HepG2 (cell line): ENCODE data around the gene FBXL13. TPM values are rescaled to one million over a fixed set of nuclear protein-coding genes. Genes with fewer than 3 reads are reported as not detected.
A peak's percentile ranks its signal among the peaks of the same experiment; 100 is the strongest.

ENCODE experiments used
- AHR ChIP-seq: IDR thresholded peaks from 2 replicates; pipeline ENCODE4 v1.6.1; 2018; ENCODE audit warnings: missing genetic modification reagents, missing compliant biosample characterization
- CBFB ChIP-seq: sonication (generic); formaldehyde crosslinking; IDR thresholded peaks from 2 replicates; pipeline ENCODE4 v1.4.0; 2020; ENCODE audit warnings: missing genetic modification reagents
- DPF2 ChIP-seq: sonication (generic); formaldehyde crosslinking; IDR thresholded peaks from 2 replicates; pipeline ENCODE4 v1.4.0; 2020; ENCODE audit warnings: mild to moderate bottlenecking, low read depth, missing genetic modification reagents, borderline replicate concordance
- ELF3 ChIP-seq: IDR thresholded peaks from 2 replicates; pipeline ENCODE4 v1.6.1; 2016; ENCODE audit warnings: missing genetic modification reagents, missing compliant biosample characterization
- EZH2 ChIP-seq: conservative IDR thresholded peaks from 2 replicates; pipeline ENCODE4 v1.6.1; 2012; ENCODE audit warnings: mild to moderate bottlenecking, low read depth, low read length, moderate library complexity
- FOXA1 ChIP-seq, 2 experiments: fragments of 450-650 bp in 1 of 2; sonication (generic) in 1 of 2; formaldehyde crosslinking in 1 of 2; IDR thresholded peaks; 2 replicates each; pipeline versions ENCODE4 v1.4.0 to v1.6.1; 2016 to 2020; ENCODE audit warnings: missing genetic modification reagents in 1 of 2
- JUN ChIP-seq: sonication (generic); formaldehyde crosslinking; IDR thresholded peaks from 2 replicates; pipeline ENCODE4 v1.4.0; 2020; ENCODE audit warnings: mild to moderate bottlenecking, missing genetic modification reagents
- KDM1A ChIP-seq: IDR thresholded peaks from 2 replicates; pipeline ENCODE4 v1.6.1; 2016; ENCODE audit warnings: missing compliant biosample characterization
- MYC ChIP-seq: sonication (generic); formaldehyde crosslinking; IDR thresholded peaks from 2 replicates; pipeline ENCODE4 v1.9.0; 2021; ENCODE audit warnings: missing genetic modification reagents, borderline replicate concordance
- NFRKB ChIP-seq: fragments of 450-650 bp; IDR thresholded peaks from 2 replicates; pipeline ENCODE4 v1.6.1; 2017
- ZC3H4 ChIP-seq: sonication (generic); formaldehyde crosslinking; IDR thresholded peaks from 2 replicates; pipeline ENCODE4 v1.4.0; 2020; ENCODE audit warnings: missing genetic modification reagents, borderline replicate concordance
- ZNF251 ChIP-seq: sonication (generic); formaldehyde crosslinking; IDR thresholded peaks from 2 replicates; pipeline ENCODE4 v1.9.0; 2021; ENCODE audit warnings: mild to moderate bottlenecking, missing genetic modification reagents
- ZNF607 ChIP-seq: sonication (generic); formaldehyde crosslinking; IDR thresholded peaks from 2 replicates; pipeline ENCODE4 v1.5.1; 2020; ENCODE audit warnings: missing genetic modification reagents, mild to moderate bottlenecking, borderline replicate concordance
- ZNF614 ChIP-seq: IDR thresholded peaks from 2 replicates; pipeline ENCODE4 v1.6.1; 2018; ENCODE audit warnings: missing biosample characterization, missing genetic modification reagents, inconsistent platforms, borderline replicate concordance
- polyA plus RNA-seq, 8 experiments: library from polyadenylated mRNA; depleted of rRNA in 3 of 8; stranded (reverse) in 7 of 8; unstranded in 1 of 8; fragments of >200 nt; fragmentation: Illumina TruSeq in 4 of 8; extraction: Trizol in 4 of 8; gene quantifications; 2 replicates each; pipeline versions ENCODE4 v1.2.1 to v1.2.3, GENCODE V29; 2011 to 2016; ENCODE audit warnings: low read depth in 4 of 8, missing spikeins in 1 of 8, mixed read lengths in 1 of 8; ENCODE audit not compliant: insufficient read depth in 1 of 8
- total RNA-seq, 5 experiments: library from RNA; depleted of rRNA; stranded (reverse); fragments of >200 nt; fragmentation: Illumina TruSeq; extraction: Trizol; gene quantifications; 2 replicates each; pipeline ENCODE4 v1.2.3, GENCODE V29; 2016; ENCODE audit warnings: low read depth in 1 of 5
- TF ChIP-seq, protein P1 (sequence below), 2 experiments: sonication (generic) in 1 of 2; formaldehyde crosslinking in 1 of 2; IDR thresholded peaks; 2 replicates each; pipeline versions ENCODE4 v1.6.1 to v1.9.0; 2014 to 2022; ENCODE audit warnings: antibody characterized with exemption in 1 of 2, borderline replicate concordance in 1 of 2, inconsistent platforms in 1 of 2, low read depth in 1 of 2, missing genetic modification reagents in 1 of 2
- TF ChIP-seq, protein P2 (sequence below): sonication (generic); formaldehyde crosslinking; IDR thresholded peaks from 2 replicates; pipeline ENCODE4 v1.8.1; 2022; ENCODE audit warnings: mild to moderate bottlenecking, missing genetic modification reagents
- TF ChIP-seq, protein P3 (sequence below): IDR thresholded peaks from 2 replicates; pipeline ENCODE4 v1.6.1; 2018; ENCODE audit warnings: missing genetic modification reagents, mild to moderate bottlenecking, missing compliant biosample characterization
- TF ChIP-seq, protein P4 (sequence below): sonication (generic); formaldehyde crosslinking; IDR thresholded peaks from 2 replicates; pipeline ENCODE4 v1.5.0; 2020; ENCODE audit warnings: mild to moderate bottlenecking, missing genetic modification reagents, moderate library complexity
- TF ChIP-seq, protein P5 (sequence below): fragments of 450-650 bp; IDR thresholded peaks from 2 replicates; pipeline ENCODE4 v1.6.1; 2017

FBXL13 gene
- total and polyA plus RNA-seq, 2 of the 13 experiments (the other 11 are each of a cell fraction or from before 2014, with no cell fraction given): 0.24 to 0.77 TPM

DNA sequence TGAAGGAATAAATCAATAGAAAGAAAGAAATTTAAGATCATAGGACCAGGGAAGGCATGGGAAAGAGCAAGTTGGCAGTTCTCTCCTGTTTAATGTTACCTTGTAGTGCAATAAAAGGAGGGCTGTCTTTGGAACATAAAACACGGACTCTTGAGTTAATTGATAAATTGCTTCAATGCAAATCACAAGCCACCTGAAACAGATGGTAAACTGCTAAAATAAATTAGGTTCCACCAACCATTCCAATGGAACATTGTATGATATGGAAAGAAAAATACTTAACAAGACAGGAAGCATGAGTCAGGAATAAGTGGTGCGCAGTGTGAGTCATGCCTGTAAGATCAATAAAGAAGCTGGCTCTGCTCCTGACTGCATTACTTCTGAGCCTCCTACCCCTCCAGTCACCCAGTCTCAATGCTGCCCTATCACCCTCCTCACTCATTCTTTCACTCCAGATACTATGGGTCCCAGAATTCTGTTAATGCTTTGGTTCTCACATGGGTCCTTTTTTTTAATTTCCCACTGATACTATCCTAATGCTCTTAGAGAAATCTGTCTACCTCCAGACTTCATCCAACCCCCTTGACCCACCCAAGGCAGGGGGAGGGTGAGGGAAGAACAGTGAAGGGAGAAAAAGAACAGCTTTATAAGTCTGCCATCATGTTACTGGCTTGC, 82.9 kb downstream of the FBXL13 start (continued):
- TF ChIP-seq FOXA1 (IDR thresholded peaks at IDR 0.05): no peak
- TF ChIP-seq FOXA1 (CRISPR knock-in tag; IDR thresholded peaks at IDR 0.05): peak; percentile 53
- TF ChIP-seq JUN (CRISPR knock-in tag): no peak
- no peak for TF ChIP-seq ZC3H4 (CRISPR knock-in tag)
- TF ChIP-seq ZNF614 (CRISPR knock-in tag): no peak
- TF ChIP-seq, protein P1, sequence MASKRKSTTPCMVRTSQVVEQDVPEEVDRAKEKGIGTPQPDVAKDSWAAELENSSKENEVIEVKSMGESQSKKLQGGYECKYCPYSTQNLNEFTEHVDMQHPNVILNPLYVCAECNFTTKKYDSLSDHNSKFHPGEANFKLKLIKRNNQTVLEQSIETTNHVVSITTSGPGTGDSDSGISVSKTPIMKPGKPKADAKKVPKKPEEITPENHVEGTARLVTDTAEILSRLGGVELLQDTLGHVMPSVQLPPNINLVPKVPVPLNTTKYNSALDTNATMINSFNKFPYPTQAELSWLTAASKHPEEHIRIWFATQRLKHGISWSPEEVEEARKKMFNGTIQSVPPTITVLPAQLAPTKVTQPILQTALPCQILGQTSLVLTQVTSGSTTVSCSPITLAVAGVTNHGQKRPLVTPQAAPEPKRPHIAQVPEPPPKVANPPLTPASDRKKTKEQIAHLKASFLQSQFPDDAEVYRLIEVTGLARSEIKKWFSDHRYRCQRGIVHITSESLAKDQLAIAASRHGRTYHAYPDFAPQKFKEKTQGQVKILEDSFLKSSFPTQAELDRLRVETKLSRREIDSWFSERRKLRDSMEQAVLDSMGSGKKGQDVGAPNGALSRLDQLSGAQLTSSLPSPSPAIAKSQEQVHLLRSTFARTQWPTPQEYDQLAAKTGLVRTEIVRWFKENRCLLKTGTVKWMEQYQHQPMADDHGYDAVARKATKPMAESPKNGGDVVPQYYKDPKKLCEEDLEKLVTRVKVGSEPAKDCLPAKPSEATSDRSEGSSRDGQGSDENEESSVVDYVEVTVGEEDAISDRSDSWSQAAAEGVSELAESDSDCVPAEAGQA (IDR thresholded peaks at IDR 0.05; ENCODE audit: low read depth): no peak
- TF ChIP-seq, protein P1 (CRISPR knock-in tag; IDR thresholded peaks at IDR 0.05; ENCODE audit: borderline replicate concordance): no peak
- TF ChIP-seq ZNF251 (CRISPR knock-in tag): no peak
- no peak for TF ChIP-seq ZNF607 (CRISPR knock-in tag)
- TF ChIP-seq, protein P2, sequence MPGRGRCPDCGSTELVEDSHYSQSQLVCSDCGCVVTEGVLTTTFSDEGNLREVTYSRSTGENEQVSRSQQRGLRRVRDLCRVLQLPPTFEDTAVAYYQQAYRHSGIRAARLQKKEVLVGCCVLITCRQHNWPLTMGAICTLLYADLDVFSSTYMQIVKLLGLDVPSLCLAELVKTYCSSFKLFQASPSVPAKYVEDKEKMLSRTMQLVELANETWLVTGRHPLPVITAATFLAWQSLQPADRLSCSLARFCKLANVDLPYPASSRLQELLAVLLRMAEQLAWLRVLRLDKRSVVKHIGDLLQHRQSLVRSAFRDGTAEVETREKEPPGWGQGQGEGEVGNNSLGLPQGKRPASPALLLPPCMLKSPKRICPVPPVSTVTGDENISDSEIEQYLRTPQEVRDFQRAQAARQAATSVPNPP (CRISPR knock-in tag): no peak
- TF ChIP-seq, protein P3, sequence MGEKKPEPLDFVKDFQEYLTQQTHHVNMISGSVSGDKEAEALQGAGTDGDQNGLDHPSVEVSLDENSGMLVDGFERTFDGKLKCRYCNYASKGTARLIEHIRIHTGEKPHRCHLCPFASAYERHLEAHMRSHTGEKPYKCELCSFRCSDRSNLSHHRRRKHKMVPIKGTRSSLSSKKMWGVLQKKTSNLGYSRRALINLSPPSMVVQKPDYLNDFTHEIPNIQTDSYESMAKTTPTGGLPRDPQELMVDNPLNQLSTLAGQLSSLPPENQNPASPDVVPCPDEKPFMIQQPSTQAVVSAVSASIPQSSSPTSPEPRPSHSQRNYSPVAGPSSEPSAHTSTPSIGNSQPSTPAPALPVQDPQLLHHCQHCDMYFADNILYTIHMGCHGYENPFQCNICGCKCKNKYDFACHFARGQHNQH (CRISPR knock-in tag): 0 out of 2 replicates have a peak, but pooled peaks have one; percentile 39
- TF ChIP-seq DPF2: no peak
- TF ChIP-seq, protein P4, sequence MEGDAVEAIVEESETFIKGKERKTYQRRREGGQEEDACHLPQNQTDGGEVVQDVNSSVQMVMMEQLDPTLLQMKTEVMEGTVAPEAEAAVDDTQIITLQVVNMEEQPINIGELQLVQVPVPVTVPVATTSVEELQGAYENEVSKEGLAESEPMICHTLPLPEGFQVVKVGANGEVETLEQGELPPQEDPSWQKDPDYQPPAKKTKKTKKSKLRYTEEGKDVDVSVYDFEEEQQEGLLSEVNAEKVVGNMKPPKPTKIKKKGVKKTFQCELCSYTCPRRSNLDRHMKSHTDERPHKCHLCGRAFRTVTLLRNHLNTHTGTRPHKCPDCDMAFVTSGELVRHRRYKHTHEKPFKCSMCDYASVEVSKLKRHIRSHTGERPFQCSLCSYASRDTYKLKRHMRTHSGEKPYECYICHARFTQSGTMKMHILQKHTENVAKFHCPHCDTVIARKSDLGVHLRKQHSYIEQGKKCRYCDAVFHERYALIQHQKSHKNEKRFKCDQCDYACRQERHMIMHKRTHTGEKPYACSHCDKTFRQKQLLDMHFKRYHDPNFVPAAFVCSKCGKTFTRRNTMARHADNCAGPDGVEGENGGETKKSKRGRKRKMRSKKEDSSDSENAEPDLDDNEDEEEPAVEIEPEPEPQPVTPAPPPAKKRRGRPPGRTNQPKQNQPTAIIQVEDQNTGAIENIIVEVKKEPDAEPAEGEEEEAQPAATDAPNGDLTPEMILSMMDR (CRISPR knock-in tag): no peak
- TF ChIP-seq MYC: no peak
- TF ChIP-seq KDM1A (CRISPR knock-in tag): no peak
- no peak for TF ChIP-seq ELF3 (CRISPR knock-in tag)
- TF ChIP-seq, protein P5, sequence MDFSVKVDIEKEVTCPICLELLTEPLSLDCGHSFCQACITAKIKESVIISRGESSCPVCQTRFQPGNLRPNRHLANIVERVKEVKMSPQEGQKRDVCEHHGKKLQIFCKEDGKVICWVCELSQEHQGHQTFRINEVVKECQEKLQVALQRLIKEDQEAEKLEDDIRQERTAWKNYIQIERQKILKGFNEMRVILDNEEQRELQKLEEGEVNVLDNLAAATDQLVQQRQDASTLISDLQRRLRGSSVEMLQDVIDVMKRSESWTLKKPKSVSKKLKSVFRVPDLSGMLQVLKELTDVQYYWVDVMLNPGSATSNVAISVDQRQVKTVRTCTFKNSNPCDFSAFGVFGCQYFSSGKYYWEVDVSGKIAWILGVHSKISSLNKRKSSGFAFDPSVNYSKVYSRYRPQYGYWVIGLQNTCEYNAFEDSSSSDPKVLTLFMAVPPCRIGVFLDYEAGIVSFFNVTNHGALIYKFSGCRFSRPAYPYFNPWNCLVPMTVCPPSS: no peak
- TF ChIP-seq CBFB: no peak
- TF ChIP-seq EZH2: no peak
- no peak for TF ChIP-seq AHR
- TF ChIP-seq NFRKB: no peak
